ENCODE results near the gene IL4I1. TPM values are rescaled to one million over a fixed set of nuclear protein-coding genes. Genes with fewer than 3 reads are reported as not detected.

Gene IL4I1
- total and polyA plus RNA-seq, 12 donors, result 0.26 to 26.9 (median 0.57) TPM; not detected in 3

DNA sequence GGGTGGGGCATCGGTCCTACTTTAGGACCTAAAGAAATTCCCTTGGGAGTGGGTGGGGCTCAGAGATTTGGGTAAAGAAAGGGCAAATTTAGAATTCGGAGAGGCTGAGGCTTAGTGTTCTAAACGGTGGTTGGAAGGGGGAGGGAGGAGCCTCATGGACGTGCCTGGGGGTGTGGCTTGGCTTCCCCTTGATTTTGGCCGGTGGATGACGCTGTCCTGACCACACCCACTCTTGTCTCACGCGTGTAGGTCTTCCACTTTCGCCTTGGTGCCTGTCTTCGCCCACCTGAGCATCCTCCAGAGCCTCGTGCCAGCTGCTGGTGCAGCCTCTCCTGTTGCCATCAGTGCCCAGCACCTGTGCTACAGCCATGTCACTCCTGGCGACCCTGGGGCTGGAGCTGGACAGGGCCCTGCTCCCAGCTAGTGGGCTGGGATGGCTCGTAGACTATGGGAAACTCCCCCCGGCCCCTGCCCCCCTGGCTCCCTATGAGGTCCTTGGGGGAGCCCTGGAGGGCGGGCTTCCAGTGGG is 33.9 kb upstream of the IL4I1 start:
- DNase-seq, result peak; percentile 49 to 59
- TF ChIP-seq, protein P1, sequence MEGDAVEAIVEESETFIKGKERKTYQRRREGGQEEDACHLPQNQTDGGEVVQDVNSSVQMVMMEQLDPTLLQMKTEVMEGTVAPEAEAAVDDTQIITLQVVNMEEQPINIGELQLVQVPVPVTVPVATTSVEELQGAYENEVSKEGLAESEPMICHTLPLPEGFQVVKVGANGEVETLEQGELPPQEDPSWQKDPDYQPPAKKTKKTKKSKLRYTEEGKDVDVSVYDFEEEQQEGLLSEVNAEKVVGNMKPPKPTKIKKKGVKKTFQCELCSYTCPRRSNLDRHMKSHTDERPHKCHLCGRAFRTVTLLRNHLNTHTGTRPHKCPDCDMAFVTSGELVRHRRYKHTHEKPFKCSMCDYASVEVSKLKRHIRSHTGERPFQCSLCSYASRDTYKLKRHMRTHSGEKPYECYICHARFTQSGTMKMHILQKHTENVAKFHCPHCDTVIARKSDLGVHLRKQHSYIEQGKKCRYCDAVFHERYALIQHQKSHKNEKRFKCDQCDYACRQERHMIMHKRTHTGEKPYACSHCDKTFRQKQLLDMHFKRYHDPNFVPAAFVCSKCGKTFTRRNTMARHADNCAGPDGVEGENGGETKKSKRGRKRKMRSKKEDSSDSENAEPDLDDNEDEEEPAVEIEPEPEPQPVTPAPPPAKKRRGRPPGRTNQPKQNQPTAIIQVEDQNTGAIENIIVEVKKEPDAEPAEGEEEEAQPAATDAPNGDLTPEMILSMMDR (IDR thresholded peaks at IDR 0.05), result no peak
- H3K4me1 ChIP-seq, result peaks cover 4 to 47% (median 21%) of the 10 kb centered on the region in 9 donors
- peak overlapping the region in 9 of 10 donors; percentile 66 to 98 (median 93) for H3K4me3 ChIP-seq
- intact Hi-C loops (cut with DNase I), result loop anchor here in 3 of 10 donors (2.0 to 10.0 kb wide), 3 partner anchors 54 to 204 kb away; partner anchors contain the start of genes AKT1S1 (in 1 of the 3) and TBC1D17 (in 1 of the 3)
- peak overlapping the region in 9 of 10 donors; percentile 68 to 96 (median 95) for H3K27ac ChIP-seq
- no peaks in the 10 kb centered on the region for H3K27me3 ChIP-seq
- ATAC-seq, result peak in 3 of 8 donors; percentile 5 to 23 (median 9)
- 51 to 61% methylated on average over 15 of the region's 15 CpGs for WGBS, 2 donors
- H3K36me3 ChIP-seq, result peaks cover 0 to 39% (median 0%) of the 10 kb centered on the region in 9 donors
- H3K9me3 ChIP-seq, result no peaks in the 10 kb centered on the region

DNA sequence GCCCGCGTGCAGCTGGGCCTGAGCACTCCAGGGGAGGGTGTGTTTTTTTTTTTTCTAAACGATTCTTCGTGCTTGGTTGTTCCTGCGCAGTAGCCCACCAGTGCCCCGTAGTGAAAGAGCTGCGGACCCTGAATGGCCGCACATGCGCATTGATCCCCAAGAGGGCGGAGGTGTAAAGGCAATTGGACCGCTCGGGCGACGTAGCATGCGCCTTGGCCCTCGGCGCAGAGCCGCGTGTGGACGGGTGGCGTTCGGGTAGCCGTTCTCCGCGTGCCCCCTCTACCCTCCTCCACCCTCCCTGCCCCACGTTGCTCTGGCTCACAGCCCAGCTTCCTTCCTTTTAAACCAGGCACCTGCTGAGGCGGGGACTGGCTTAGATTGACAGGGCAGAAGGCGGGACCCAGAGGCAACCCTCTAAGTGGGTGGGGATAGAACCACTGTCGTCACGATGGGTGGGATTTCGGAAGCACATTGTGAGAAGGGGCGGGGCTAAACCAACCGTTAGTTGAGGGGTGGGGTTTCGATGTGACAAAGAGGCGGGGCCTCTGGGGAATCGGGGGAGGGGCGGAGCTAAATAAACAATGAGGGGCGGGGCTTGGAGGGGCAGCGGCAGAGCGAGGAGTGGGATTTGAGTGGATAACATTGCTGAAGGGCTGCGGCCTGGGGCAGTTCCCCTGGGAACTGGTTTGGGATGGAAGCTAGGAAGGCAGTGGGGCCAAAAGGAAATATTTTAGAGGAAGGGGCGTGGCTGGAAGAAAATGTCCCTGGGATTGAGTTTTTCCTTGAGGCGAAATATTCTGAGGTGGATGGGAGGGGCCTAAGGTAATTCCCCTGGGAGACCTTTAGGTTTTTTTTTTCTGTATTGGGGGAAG is 33.2 kb upstream of the IL4I1 start:
- TF ChIP-seq, protein P1 (IDR thresholded peaks at IDR 0.05), result no peak
- H3K4me3 ChIP-seq, result peak overlapping the region; percentile 66 to 98 (median 94)
- intact Hi-C loops (cut with DNase I), result loop anchor here in 4 of 10 donors (2.0 to 10.0 kb wide), 4 partner anchors 48 to 205 kb away; partner anchors contain the start of genes AKT1S1 (in 2 of the 4) and TBC1D17 (in 2 of the 4)
- DNase-seq, result peak; percentile 90 to 96
- WGBS, 2 donors, result 2% methylated on average over 40 to 43 of the region's 43 CpGs
- H3K27me3 ChIP-seq, result no peaks in the 10 kb centered on the region
- H3K27ac ChIP-seq, result peak overlapping the region; percentile 71 to 98 (median 95)
- peaks cover 0 to 44% (median 0%) of the 10 kb centered on the region in 9 donors for H3K36me3 ChIP-seq
- H3K4me1 ChIP-seq, result peaks cover 4 to 53% (median 24%) of the 10 kb centered on the region in 9 donors
- no peaks in the 10 kb centered on the region for H3K9me3 ChIP-seq
- ATAC-seq, result peak; percentile 92 to 96 (median 93)

- H3K4me3 ChIP-seq, result peak within 1 kb of the TSS; percentile 66 to 98 (median 94)
- no peaks in the 10 kb centered on the region for H3K27me3 ChIP-seq
- DNase-seq (peak; percentile 93), ATAC-seq (peak; percentile 68 to 88 (median 86))
- 0% methylated on average over 41 to 48 of the region's 48 CpGs for WGBS, 2 donors
- intact Hi-C loops (cut with DNase I), result loop anchor here in 2 of 10 donors (2.0 to 5.0 kb wide), 2 partner anchors 47 to 52 kb away; partner anchors contain the start of genes AKT1S1 (in 1 of the 2) and TBC1D17 (in 1 of the 2)
- H3K27ac ChIP-seq, result peak within 1 kb of the TSS; percentile 71 to 98 (median 95)
- TF ChIP-seq, protein P1 (IDR thresholded peaks at IDR 0.05), result no peak
- peaks cover 0 to 51% (median 0%) of the 10 kb centered on the region in 9 donors for H3K36me3 ChIP-seq
- H3K9me3 ChIP-seq, result no peaks in the 10 kb centered on the region
- H3K4me1 ChIP-seq, result peaks cover 4 to 60% (median 24%) of the 10 kb centered on the region in 9 donors
Observed at GRCh38 chr19:49929121-49929610, 32.5 kb upstream of the IL4I1 start, which contains the start of the genes ATF5 and NUP62. ATF5 (plus strand) TSS chr19:49929205; CDS start chr19:49930851, 1,646 bp downstream. NUP62 (minus strand) TSS chr19:49929504; CDS start chr19:49909807, 19,697 bp downstream.

Data from heart right ventricle (tissue), 16 donors.